RWPE2 (cell line): ENCODE measurements around the gene TMEM63C.

Source experiments
- ATAC-seq: fragments of 200-7000 bp; cut with Tn5 transposase; 3 replicates; pipeline ENCODE4 v1.9.1; 2021; ENCODE audit warnings: low read depth
- DNase-seq: peaks from one replicate; pipeline ENCODE4 v3.0.0-alpha.2; 2020; ENCODE audit warnings: low spot score
- H3K27ac ChIP-seq: fragments of 450-650 bp; 2 replicates; pipeline ENCODE4 v1.5.1; 2017; ENCODE audit warnings: mild to moderate bottlenecking; ENCODE audit not compliant: poor library complexity, severe bottlenecking
- H3K27me3 ChIP-seq: fragments of 250-450 bp; sonication (Bioruptor Pico); 2 replicates; pipeline ENCODE4 v1.5.1; 2021; ENCODE audit warnings: mild to moderate bottlenecking, moderate library complexity; ENCODE audit not compliant: insufficient read depth, poor library complexity, severe bottlenecking
- H3K36me3 ChIP-seq: fragments of 250-450 bp; sonication (Bioruptor Pico); 2 replicates; pipeline ENCODE4 v1.5.1; 2020; ENCODE audit warnings: low read depth, mild to moderate bottlenecking, moderate library complexity
- H3K4me1 ChIP-seq: fragments of 250-450 bp; sonication (Bioruptor Pico); 2 replicates; pipeline ENCODE4 v1.5.1; 2021; ENCODE audit warnings: mild to moderate bottlenecking, moderate library complexity; ENCODE audit not compliant: insufficient read depth, poor library complexity, severe bottlenecking
- H3K4me3 ChIP-seq: fragments of 250-450 bp; sonication (Bioruptor Pico); 2 replicates; pipeline ENCODE4 v1.5.1; 2021; ENCODE audit warnings: mild to moderate bottlenecking, moderate library complexity; ENCODE audit not compliant: severe bottlenecking
- H3K9me3 ChIP-seq: fragments of 250-450 bp; sonication (Bioruptor Pico); 2 replicates; pipeline ENCODE4 v1.5.1; 2021; ENCODE audit warnings: mild to moderate bottlenecking, moderate library complexity; ENCODE audit not compliant: severe bottlenecking
- CTCF ChIP-seq: fragments of 450-650 bp; IDR thresholded peaks from one replicate; pipeline ENCODE4 v1.5.1; 2017; ENCODE audit warnings: mild to moderate bottlenecking, moderate library complexity; ENCODE audit not compliant: poor library complexity, severe bottlenecking

Gene TMEM63C

GRCh38 chr14:77275041-77275580 is 93.5 kb downstream of the TMEM63C start:
- H3K4me3 ChIP-seq, result no peak overlapping the region
- peaks cover 4% of the 10 kb centered on the region; the same call in 1 of the 2 replicates for H3K36me3 ChIP-seq
- peaks cover 17% of the 10 kb centered on the region for H3K27me3 ChIP-seq
- no peak for TF ChIP-seq CTCF
- H3K27ac ChIP-seq, result no peak overlapping the region
- DNase-seq (no peak), ATAC-seq (no peak)
- no peaks in the 10 kb centered on the region for H3K4me1 ChIP-seq
- no peaks in the 10 kb centered on the region for H3K9me3 ChIP-seq

- Histone ChIP-seq H3K9me3 (no peaks in the 10 kb centered on the region), H3K4me3 (no peak overlapping the region), H3K4me1 (no peaks in the 10 kb centered on the region), H3K27ac (no peak overlapping the region), H3K27me3 (peaks cover 12% of the 10 kb centered on the region), H3K36me3 (peaks cover 4% of the 10 kb centered on the region; the same call in 1 of the 2 replicates)
- ATAC-seq (no peak), DNase-seq (no peak)
- TF ChIP-seq CTCF, result no peak
These were observed 94.0 kb downstream of the TMEM63C start for GRCh38 chr14:77275601-77276017.

- Histone ChIP-seq H3K4me1 (no peaks in the 10 kb centered on the region), H3K36me3 (peaks cover 7% of the 10 kb centered on the region; the same call in 1 of the 2 replicates), H3K27ac (no peak overlapping the region), H3K9me3 (no peaks in the 10 kb centered on the region), H3K4me3 (no peak overlapping the region), H3K27me3 (peaks cover 4% of the 10 kb centered on the region)
- DNase-seq, result no peak
- no peak for ATAC-seq
- no peak for TF ChIP-seq CTCF
These were observed 94.8 kb downstream of the TMEM63C start for GRCh38 chr14:77276295-77276935.

- TF ChIP-seq CTCF, result no peak
- peaks cover 7% of the 10 kb centered on the region; the same call in 1 of the 2 replicates for H3K36me3 ChIP-seq
- H3K4me1 ChIP-seq, result no peaks in the 10 kb centered on the region
- H3K27me3 ChIP-seq, result no peaks in the 10 kb centered on the region
- H3K4me3 ChIP-seq, result no peak overlapping the region
- no peak overlapping the region for H3K27ac ChIP-seq
- DNase-seq (no peak), ATAC-seq (no peak)
- H3K9me3 ChIP-seq, result no peaks in the 10 kb centered on the region
These were observed 95.4 kb downstream of the TMEM63C start for GRCh38 chr14:77276959-77277358.
